ENCODE measurements around the gene C2CD2. TPM values are rescaled to one million over a fixed set of nuclear protein-coding genes. Genes with fewer than 3 reads are reported as not detected.

The C2CD2 gene
- total and polyA plus RNA-seq, 5 donors from 2014 or later: 1.7 to 15.3 (median 2.1) TPM

DNA sequence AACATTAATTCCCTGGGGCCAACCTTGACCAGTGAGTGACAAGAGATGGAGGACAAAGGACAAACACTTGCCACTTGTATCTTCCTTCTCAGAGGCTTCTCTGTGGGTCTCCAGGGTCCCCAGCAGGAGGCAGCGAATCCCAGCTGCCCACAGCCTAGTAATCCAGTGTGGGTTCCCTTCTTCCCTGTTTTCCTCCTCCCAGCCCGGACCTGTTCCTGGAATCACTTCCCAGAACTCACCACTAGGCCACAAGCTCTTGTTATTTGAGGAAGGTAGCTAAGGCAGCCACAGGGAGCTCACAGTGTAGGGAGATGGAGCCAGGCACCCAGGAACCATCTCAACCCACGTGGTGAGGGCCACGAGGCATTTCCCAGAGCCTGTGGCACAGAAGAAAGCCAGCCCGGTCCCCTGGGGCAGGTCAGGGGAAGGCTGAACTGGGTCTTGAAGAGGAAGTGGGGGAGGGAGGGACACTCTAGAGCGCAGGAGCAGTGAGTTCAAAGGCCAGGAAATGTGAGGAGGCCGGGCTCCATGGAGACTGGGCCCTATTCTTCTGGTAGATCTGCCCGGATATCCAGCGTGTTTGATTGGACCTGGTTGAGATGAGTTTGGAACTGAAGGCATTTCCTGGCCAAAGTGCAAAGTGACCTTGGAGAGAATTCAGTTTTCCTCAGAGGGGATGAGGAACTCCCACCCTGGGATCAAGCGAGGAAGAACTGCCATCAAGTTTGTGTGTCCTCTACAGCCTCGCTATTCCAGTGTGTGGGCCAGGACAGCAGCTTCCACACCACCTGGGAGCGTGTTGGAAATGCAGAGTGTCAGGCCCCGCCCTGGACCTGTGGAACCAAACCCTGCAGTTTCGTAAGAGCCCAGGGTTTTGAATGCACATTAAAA is 20.3 kb upstream of the C2CD2 start:
- Histone ChIP-seq H3K9me3 (ENCODE audit: control insufficient read depth in 2 of 2, low read length in 2 of 2) (peaks cover 0 to 2% of the 10 kb centered on the region in 2 experiments), H3K4me3 (ENCODE audit: low read depth, low read length) (no peak overlapping the region), H3K4me1 (ENCODE audit: control insufficient read depth, insufficient read depth, low read length, poor library complexity, severe bottlenecking) (peaks cover 18% of the 10 kb centered on the region), H3K27ac (ENCODE audit: insufficient read depth, low read length, poor library complexity, severe bottlenecking) (no peak overlapping the region), H3K27me3 (ENCODE audit: control insufficient read depth, insufficient read depth, low read length) (no peaks in the 10 kb centered on the region), H3K36me3 (ENCODE audit: control insufficient read depth, insufficient read depth, low read length) (no peaks in the 10 kb centered on the region)
- H3K4me1 Mint-ChIP-seq: peaks cover 0 to 20% (median 9%) of the 10 kb centered on the region in 4 donors
- peaks cover 0 to 2% (median 0%) of the 10 kb centered on the region in 7 donors for H3K9me3 Mint-ChIP-seq
- no peaks in the 10 kb centered on the region for H3K27me3 Mint-ChIP-seq
- H3K36me3 Mint-ChIP-seq: no peaks in the 10 kb centered on the region
- DNase-seq (peak in 2 of 3 donors; percentile 20 to 81), ATAC-seq (ENCODE audit: low read depth in 2 of 2) (peak; percentile 57 to 77)
- H3K27ac Mint-ChIP-seq: peak overlapping the region in 2 of 3 donors; percentile 84 to 87
- H3K4me3 Mint-ChIP-seq: peak overlapping the region in 2 of 4 donors; percentile 66 to 68

DNA sequence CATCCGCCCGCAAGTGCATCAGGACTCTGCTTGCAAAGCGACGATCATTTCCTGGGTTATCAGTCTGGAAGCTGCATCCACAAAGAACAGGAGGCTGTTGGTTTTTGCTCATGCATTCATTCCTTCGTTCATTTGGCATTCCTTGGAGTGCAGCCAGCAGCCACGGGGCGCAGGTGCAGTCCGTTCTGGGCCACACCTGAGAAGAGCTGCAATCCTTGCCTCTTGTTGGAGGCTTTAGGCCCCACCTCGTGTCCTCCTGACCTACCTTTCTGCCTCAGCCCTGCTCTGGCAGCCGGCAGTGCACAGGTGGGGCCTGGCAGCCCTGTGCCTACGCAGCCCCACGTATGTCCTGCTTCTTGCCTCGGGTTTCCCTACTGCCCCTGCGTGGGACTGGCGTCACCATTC is 19.6 kb upstream of the C2CD2 start:
- no peak overlapping the region for H3K27ac ChIP-seq (ENCODE audit: insufficient read depth, low read length, poor library complexity, severe bottlenecking)
- DNase-seq (no peak), ATAC-seq (ENCODE audit: low read depth in 2 of 2) (no peak)
- H3K27me3 Mint-ChIP-seq: no peaks in the 10 kb centered on the region
- no peaks in the 10 kb centered on the region for H3K9me3 Mint-ChIP-seq
- no peak overlapping the region for H3K4me3 ChIP-seq (ENCODE audit: low read depth, low read length)
- H3K4me1 Mint-ChIP-seq: peaks cover 0 to 20% (median 9%) of the 10 kb centered on the region in 4 donors
- no peaks in the 10 kb centered on the region for H3K27me3 ChIP-seq (ENCODE audit: control insufficient read depth, insufficient read depth, low read length)
- H3K4me3 Mint-ChIP-seq: no peak overlapping the region
- H3K27ac Mint-ChIP-seq: peak overlapping the region in 1 of 3 donors; percentile 87
- H3K4me1 ChIP-seq (ENCODE audit: control insufficient read depth, insufficient read depth, low read length, poor library complexity, severe bottlenecking): peaks cover 18% of the 10 kb centered on the region
- no peaks in the 10 kb centered on the region for H3K9me3 ChIP-seq (ENCODE audit: control insufficient read depth in 2 of 2, low read length in 2 of 2)
- no peaks in the 10 kb centered on the region for H3K36me3 Mint-ChIP-seq
- no peaks in the 10 kb centered on the region for H3K36me3 ChIP-seq (ENCODE audit: control insufficient read depth, insufficient read depth, low read length)

DNA sequence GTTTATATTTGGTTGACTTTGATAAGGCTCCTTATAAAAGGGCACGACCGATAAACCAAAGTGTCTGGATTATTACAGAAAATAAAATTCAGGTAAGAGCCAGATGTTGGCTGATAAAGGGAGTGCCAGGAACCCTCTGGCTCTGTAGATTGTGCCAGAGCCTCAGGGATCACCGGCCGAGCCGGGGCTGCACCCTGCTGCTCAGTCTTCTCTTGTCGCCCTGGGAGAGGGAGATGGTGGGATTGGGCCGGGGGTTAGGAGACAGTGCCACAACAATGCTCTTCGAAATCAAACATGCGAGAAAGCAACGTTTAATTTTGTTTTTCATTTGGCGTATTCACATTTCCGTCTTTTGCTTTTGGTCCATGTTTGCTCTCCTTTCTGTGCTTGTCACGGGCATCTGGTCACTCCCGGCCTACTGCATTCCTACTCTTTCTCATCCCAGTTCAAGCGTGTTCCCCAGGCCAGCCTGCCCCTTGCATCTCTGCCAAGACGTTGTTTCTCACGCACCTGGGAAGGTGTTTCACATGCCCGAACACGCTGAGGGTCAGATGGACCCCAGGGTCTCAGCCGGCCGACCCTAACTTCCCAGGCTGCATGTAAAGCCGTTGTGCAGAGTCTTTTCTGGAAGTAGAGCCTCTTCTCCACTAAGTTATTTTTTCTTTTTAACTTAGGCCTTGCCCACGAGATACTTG is 18.8 kb upstream of the C2CD2 start:
- no peak overlapping the region for H3K4me3 Mint-ChIP-seq
- H3K4me1 ChIP-seq (ENCODE audit: control insufficient read depth, insufficient read depth, low read length, poor library complexity, severe bottlenecking): peaks cover 18% of the 10 kb centered on the region
- H3K27ac Mint-ChIP-seq: no peak overlapping the region
- no peaks in the 10 kb centered on the region for H3K36me3 Mint-ChIP-seq
- no peak overlapping the region for H3K4me3 ChIP-seq (ENCODE audit: low read depth, low read length)
- H3K9me3 Mint-ChIP-seq: no peaks in the 10 kb centered on the region
- peaks cover 0 to 20% (median 9%) of the 10 kb centered on the region in 4 donors for H3K4me1 Mint-ChIP-seq
- no peaks in the 10 kb centered on the region for H3K27me3 Mint-ChIP-seq
- H3K9me3 ChIP-seq (ENCODE audit: control insufficient read depth in 2 of 2, low read length in 2 of 2): no peaks in the 10 kb centered on the region
- H3K36me3 ChIP-seq (ENCODE audit: control insufficient read depth, insufficient read depth, low read length): no peaks in the 10 kb centered on the region
- H3K27me3 ChIP-seq (ENCODE audit: control insufficient read depth, insufficient read depth, low read length): no peaks in the 10 kb centered on the region
- no peak overlapping the region for H3K27ac ChIP-seq (ENCODE audit: insufficient read depth, low read length, poor library complexity, severe bottlenecking)
- DNase-seq (no peak), ATAC-seq (ENCODE audit: low read depth in 2 of 2) (no peak)

DNA sequence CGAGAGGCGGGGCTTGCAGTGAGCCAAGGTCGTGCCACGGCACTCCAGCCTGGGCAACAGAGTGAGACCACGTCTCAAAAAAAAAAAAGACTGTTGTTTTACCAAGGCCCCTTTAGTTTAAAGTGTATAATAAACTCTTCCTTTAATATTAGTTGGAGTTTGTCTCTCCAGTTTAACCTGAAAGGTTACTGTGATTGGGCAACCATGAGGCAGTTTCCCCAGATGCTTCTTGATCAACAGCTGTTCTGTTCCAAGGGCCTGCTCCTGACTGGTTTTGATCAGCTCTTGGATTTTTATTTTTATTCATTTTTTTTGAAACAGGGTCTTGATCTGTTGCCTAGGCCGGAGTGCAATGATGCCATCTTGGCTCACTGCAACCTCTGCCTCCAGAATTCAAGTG is 18.1 kb upstream of the C2CD2 start:
- H3K9me3 Mint-ChIP-seq: no peaks in the 10 kb centered on the region
- no peaks in the 10 kb centered on the region for H3K9me3 ChIP-seq (ENCODE audit: control insufficient read depth in 2 of 2, low read length in 2 of 2)
- no peaks in the 10 kb centered on the region for H3K27me3 ChIP-seq (ENCODE audit: control insufficient read depth, insufficient read depth, low read length)
- ATAC-seq (ENCODE audit: low read depth in 2 of 2): no peak
- DNase-seq: no peak
- H3K27ac Mint-ChIP-seq: peak overlapping the region in 1 of 3 donors; percentile 20
- H3K4me1 ChIP-seq (ENCODE audit: control insufficient read depth, insufficient read depth, low read length, poor library complexity, severe bottlenecking): peaks cover 18% of the 10 kb centered on the region
- H3K36me3 ChIP-seq (ENCODE audit: control insufficient read depth, insufficient read depth, low read length): no peaks in the 10 kb centered on the region
- H3K36me3 Mint-ChIP-seq: no peaks in the 10 kb centered on the region
- no peaks in the 10 kb centered on the region for H3K27me3 Mint-ChIP-seq
- H3K4me3 ChIP-seq (ENCODE audit: low read depth, low read length): no peak overlapping the region
- H3K4me3 Mint-ChIP-seq: no peak overlapping the region
- peaks cover 0 to 20% (median 9%) of the 10 kb centered on the region in 4 donors for H3K4me1 Mint-ChIP-seq
- H3K27ac ChIP-seq (ENCODE audit: insufficient read depth, low read length, poor library complexity, severe bottlenecking): no peak overlapping the region

GRCh38 chr21:41970751-41971653 is 17.2 kb upstream of the C2CD2 start:
- Mint-ChIP-seq H3K27ac (peak overlapping the region in 1 of 3 donors; percentile 13), H3K4me1 (peaks cover 0 to 20% (median 9%) of the 10 kb centered on the region in 4 donors), H3K27me3 (peaks cover under 1% of the 10 kb centered on the region), H3K9me3 (no peaks in the 10 kb centered on the region), H3K36me3 (no peaks in the 10 kb centered on the region), H3K4me3 (no peak overlapping the region)
- ATAC-seq (ENCODE audit: low read depth in 2 of 2) (no peak), DNase-seq (no peak)
- no peak overlapping the region for H3K27ac ChIP-seq (ENCODE audit: insufficient read depth, low read length, poor library complexity, severe bottlenecking)
- peaks cover 18% of the 10 kb centered on the region for H3K4me1 ChIP-seq (ENCODE audit: control insufficient read depth, insufficient read depth, low read length, poor library complexity, severe bottlenecking)
- no peaks in the 10 kb centered on the region for H3K27me3 ChIP-seq (ENCODE audit: control insufficient read depth, insufficient read depth, low read length)
- no peak overlapping the region for H3K4me3 ChIP-seq (ENCODE audit: low read depth, low read length)
- H3K9me3 ChIP-seq (ENCODE audit: control insufficient read depth in 2 of 2, low read length in 2 of 2): no peaks in the 10 kb centered on the region
- no peaks in the 10 kb centered on the region for H3K36me3 ChIP-seq (ENCODE audit: control insufficient read depth, insufficient read depth, low read length)

DNA sequence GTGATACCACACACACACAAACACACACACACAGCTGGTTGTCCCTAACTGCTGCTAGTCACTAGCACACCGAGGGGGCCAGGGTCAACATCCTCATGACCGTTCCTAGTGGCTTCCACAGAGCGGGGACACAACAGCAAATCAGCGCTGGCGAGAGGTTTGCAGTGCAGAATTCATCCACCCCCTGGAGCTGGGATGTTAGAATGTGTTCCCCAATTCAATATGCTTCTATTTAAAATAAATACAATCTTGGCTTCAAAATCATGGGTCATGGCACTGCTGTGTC is 16.2 kb upstream of the C2CD2 start:
- no peak overlapping the region for H3K27ac ChIP-seq (ENCODE audit: insufficient read depth, low read length, poor library complexity, severe bottlenecking)
- ATAC-seq (ENCODE audit: low read depth in 2 of 2) (no peak), DNase-seq (no peak)
- peaks cover 0 to 17% (median 8%) of the 10 kb centered on the region in 4 donors for H3K4me1 Mint-ChIP-seq
- H3K36me3 Mint-ChIP-seq: no peaks in the 10 kb centered on the region
- H3K27me3 ChIP-seq (ENCODE audit: control insufficient read depth, insufficient read depth, low read length): no peaks in the 10 kb centered on the region
- H3K27ac Mint-ChIP-seq: no peak overlapping the region
- no peaks in the 10 kb centered on the region for H3K36me3 ChIP-seq (ENCODE audit: control insufficient read depth, insufficient read depth, low read length)
- no peak overlapping the region for H3K4me3 Mint-ChIP-seq
- H3K4me3 ChIP-seq (ENCODE audit: low read depth, low read length): no peak overlapping the region
- H3K9me3 ChIP-seq (ENCODE audit: control insufficient read depth in 2 of 2, low read length in 2 of 2): no peaks in the 10 kb centered on the region
- no peaks in the 10 kb centered on the region for H3K9me3 Mint-ChIP-seq
- H3K4me1 ChIP-seq (ENCODE audit: control insufficient read depth, insufficient read depth, low read length, poor library complexity, severe bottlenecking): peaks cover 16% of the 10 kb centered on the region
- peaks cover 6% of the 10 kb centered on the region for H3K27me3 Mint-ChIP-seq

DNA sequence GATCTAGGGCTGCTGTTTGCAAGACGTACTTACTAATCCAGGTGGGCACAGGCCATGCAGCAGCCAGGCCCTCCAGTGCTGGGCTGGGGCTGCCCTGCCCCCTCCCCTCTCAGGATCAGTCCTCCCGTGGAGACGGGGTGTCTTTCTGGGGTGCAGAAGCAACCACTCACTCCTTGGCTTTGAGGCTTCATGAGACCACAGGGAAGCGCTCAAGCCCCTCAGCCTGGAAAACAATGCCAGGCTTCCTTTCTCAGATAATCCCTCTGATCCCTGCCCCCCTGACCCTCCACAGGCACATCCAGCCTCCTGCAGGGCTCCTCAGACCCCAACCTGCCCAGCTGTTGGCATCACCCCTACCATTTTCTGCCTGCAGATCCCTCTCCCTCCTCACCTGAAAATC is 13.9 kb upstream of the C2CD2 start:
- DNase-seq: no peak

More for the DNA sequence above, 13.9 kb upstream of the C2CD2 start:
- H3K27me3 ChIP-seq (ENCODE audit: control insufficient read depth, insufficient read depth, low read length): no peaks in the 10 kb centered on the region
- Mint-ChIP-seq H3K4me1 (peaks cover 0 to 3% (median 0%) of the 10 kb centered on the region in 4 donors), H3K4me3 (no peak overlapping the region), H3K36me3 (no peaks in the 10 kb centered on the region), H3K27me3 (peaks cover 8% of the 10 kb centered on the region), H3K9me3 (peaks cover 0 to 1% (median 0%) of the 10 kb centered on the region in 7 donors), H3K27ac (no peak overlapping the region)
- H3K4me1 ChIP-seq (ENCODE audit: control insufficient read depth, insufficient read depth, low read length, poor library complexity, severe bottlenecking): no peaks in the 10 kb centered on the region
- no peaks in the 10 kb centered on the region for H3K36me3 ChIP-seq (ENCODE audit: control insufficient read depth, insufficient read depth, low read length)
- H3K4me3 ChIP-seq (ENCODE audit: low read depth, low read length): no peak overlapping the region
- H3K27ac ChIP-seq (ENCODE audit: insufficient read depth, low read length, poor library complexity, severe bottlenecking): no peak overlapping the region
- ATAC-seq (ENCODE audit: low read depth in 2 of 2): no peak
- H3K9me3 ChIP-seq (ENCODE audit: control insufficient read depth in 2 of 2, low read length in 2 of 2): no peaks in the 10 kb centered on the region
